Ramos (cell line): ENCODE results near the gene RGR.

Source experiments
- in situ Hi-C: fragments of 300-500 bp; cut with MboI; formaldehyde crosslinking; loops from one replicate; pipeline ENCODE4 v1.14.3; 2022; ENCODE audit warnings: low sequenced_read_pairs; ENCODE audit not compliant: unreplicated experiment

Gene RGR, protein sequence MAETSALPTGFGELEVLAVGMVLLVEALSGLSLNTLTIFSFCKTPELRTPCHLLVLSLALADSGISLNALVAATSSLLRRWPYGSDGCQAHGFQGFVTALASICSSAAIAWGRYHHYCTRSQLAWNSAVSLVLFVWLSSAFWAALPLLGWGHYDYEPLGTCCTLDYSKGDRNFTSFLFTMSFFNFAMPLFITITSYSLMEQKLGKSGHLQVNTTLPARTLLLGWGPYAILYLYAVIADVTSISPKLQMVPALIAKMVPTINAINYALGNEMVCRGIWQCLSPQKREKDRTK

GRCh38 chr10:84244651-84245270, at the start of gene RGR:
RGR (plus strand) TSS chr10:84245053; CDS start chr10:84245091, 38 bp downstream.
- in situ Hi-C loops = no loop called here

- in situ Hi-C loops = no loop called here
These were observed 48.8 kb upstream of the RGR start for GRCh38 chr10:84196083-84196482.

DNA sequence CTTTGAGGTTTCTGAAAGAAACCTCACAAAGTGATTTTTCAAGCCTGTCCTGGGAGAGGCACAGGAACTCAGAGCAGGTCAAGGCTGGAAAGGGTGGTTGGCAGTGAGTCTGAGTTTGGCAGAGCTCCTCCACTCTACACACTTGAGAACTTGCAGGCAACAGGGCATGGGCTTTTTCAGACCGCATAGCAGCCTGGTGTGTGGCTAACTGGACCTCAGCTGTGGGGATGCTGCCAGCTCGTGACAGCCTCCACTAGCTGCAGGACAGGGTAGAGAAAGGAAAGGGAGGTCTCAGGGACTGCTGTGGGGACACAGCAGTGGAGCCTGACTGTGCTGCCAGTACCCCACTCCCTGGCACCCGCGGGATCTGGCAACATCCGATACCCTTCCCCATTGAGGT, 47.9 kb upstream of the RGR start:
- in situ Hi-C loops = no loop called here

DNA sequence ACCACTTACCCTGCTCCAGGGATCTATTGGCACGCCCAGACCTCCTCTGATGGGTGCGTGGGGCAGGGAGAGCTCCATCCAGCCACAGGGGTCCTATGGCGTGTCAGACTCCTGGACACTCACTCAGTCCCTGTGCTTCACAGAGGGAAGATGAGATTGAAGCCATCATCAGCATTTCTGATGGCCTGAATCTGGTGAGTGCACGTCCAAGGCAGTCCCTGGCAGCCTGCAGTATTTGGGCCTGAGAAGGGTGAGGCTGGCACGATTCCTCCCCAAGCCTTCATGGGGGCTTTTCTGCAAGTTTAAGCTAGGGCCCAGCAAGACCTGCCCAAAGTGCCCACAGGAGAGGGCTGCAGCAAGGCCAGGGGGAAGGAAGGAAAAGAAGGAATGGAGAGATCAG, 47.2 kb upstream of the RGR start:
- in situ Hi-C loops = no loop called here

DNA sequence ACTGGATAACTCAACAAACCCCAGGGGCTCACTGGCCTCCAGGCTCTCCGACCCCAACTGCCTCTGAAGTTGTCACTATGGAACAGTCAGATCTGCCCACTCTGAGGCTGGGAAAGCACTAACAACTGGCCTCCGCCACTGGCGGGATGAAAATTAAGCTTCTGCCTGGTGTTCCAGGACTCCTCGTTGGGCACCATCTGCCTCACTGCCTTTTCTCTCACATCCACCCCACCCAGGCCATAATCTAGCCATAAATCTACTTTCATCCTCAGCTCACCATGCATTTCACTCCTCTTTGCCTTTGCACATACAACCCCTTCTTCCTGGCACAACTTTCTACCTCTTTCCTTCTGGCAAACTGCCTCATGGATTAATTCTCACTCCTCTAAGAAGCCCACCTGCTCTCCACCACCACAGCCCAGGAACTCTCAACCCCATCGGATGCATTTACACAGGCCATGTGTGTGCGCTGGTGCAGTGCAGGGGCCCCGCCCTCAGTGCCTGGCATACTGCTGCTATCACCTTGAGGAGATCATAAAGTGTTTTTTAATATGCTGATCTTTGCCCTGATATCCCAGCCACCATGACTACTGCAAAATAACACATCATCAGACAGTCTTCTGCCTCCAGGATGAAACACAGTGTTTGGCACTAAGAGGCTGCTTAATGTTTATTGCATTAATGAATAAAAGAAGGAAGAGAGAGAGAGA, 46.5 kb upstream of the RGR start:
- in situ Hi-C loops = no loop called here

- in situ Hi-C loops = no loop called here
These were observed 44.2 kb upstream of the RGR start for GRCh38 chr10:84200537-84201243.

DNA sequence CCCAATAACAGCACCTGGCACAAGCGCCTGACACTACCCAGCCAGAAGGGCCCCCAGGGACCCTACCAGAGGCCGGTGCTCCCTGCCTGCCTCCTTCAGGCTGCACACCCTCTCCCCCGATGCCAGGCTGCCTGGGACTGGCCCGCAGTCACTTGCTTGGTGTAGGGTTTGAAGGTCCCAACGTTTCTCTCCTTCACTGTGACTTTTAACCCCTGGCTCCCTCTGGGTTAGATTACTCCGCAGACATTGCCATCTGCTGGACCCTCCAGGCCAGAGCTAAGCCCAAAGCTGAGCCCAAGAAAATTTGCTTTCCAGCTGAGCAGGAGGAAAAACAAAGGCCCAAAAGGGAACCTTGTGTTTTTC, 43.6 kb upstream of the RGR start:
- in situ Hi-C loops = no loop called here

GRCh38 chr10:84201682-84202081, 43.2 kb upstream of the RGR start:
- in situ Hi-C loops = no loop called here

- in situ Hi-C loops = no loop called here
These were observed 42.5 kb upstream of the RGR start for GRCh38 chr10:84202349-84202748.

DNA sequence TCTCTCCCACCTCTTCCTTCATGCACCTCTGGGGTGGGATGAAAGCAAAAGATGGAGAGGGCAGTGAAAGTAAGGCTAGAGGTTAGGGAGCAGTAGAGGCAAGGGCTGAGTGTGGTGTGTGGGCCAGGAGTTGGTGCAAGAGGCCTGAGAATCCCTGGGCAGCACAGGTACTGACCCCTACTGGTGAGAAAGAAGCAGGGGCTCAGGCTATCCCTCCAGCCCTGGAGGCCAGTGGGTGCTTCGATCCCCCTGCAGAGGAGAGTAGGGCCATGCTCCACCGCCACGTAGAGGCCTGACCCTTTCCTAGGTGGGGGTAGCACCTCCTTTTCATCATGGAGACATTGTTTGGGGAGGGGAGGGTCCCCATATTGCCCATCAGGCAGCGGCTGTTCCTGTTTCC, 40.7 kb upstream of the RGR start:
- in situ Hi-C loops = no loop called here

DNA sequence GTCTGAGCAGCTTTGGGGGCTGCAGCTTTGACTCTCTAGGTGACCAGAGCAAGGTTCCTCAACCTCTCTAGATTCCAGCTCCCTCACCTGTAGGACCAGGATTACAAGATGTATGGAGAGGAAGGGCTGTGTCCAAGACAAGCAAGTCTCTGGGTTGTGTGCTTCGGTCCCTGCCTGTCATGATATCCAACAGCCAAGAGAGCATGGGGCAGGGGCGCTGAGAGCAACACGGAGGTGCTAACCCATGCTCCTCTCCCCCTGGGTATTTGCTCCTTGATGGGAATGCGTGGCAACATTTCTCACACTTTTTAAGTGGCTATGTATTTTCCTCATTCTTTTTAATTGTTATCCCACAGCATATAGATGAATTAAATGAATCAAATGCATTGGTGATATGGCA, 40.2 kb upstream of the RGR start:
- in situ Hi-C loops = loop anchor here (5.0 kb wide), 1 partner anchor 57 kb away; no protein-coding TSS in a partner anchor

DNA sequence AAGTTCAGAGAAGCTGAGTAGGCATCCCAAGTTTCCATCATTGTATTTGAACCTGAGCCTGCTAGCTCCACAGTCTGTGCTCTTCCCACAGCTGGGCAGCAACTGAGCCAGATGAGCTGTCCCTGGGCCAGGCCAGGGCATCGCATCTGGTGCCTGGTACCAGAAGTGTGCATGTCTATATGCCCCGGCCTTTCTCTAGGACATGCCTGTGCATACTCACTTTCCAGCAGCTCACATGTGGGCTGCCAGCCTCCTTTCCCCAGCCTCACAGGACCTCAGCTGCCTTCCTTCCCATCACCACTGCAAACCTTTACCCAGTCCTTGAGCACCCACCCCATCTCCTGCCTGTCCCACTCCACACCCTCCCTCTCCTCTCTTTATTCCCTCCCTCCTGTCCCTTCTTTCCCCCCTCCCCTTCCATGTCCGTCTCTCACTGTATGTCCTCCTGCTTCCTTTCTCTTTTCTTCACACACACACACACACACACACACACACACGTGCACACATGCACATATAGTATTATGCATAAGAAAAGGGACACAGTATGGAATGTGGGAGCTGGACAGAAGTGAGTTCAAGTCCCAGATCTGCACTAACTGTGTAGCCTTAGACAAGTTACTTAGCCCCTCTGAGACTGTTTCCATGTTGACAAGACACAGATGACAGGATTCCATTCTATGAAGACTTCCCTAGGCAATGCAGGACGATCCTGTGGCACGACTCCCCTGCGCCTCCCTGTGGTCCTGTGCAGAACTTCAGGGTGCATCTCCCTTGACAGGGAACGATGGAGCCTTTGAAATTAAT, 39.6 kb upstream of the RGR start:
- in situ Hi-C loops = loop anchor here (5.0 kb wide), 1 partner anchor 58 kb away; no protein-coding TSS in a partner anchor

DNA sequence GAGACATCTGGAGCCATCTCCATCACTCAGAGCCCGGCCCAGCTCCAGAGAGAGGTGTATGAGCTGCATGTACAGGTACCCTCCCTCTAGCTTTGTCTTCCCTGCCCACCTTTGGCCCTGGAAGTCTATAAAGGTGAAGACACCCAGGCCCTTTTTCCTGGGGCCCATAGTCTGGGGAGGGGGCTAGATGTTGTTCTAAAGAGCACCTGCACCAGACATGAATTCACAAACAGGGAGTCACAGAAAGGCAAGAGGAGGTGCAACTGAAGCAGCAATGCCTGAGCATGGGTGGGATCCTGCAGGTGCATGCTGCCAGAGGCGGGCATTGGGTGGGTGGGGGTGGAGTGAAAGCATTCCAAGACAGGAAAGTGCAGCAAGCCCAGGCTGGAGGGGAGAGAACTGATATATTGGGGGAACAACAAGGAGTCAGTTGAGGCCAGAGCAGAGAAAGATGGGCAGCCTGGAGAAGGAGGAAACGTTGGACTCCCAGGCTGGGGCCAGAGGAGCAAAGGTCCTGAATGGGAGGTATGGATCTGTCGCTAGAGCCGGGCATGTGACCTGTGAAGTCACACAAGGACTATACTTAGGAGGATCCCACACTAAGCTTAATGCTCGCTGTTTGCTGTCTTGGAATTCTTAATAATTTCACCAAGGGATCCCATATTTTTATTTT, 38.9 kb upstream of the RGR start:
- in situ Hi-C loops = loop anchor here (5.0 kb wide), 1 partner anchor 59 kb away; no protein-coding TSS in a partner anchor

GRCh38 chr10:84208023-84208422, 36.8 kb upstream of the RGR start:
- in situ Hi-C loops = loop anchor here (5.0 kb wide), 1 partner anchor 61 kb away; no protein-coding TSS in a partner anchor

GRCh38 chr10:84211566-84211965, 33.3 kb upstream of the RGR start:
- in situ Hi-C loops = no loop called here

DNA sequence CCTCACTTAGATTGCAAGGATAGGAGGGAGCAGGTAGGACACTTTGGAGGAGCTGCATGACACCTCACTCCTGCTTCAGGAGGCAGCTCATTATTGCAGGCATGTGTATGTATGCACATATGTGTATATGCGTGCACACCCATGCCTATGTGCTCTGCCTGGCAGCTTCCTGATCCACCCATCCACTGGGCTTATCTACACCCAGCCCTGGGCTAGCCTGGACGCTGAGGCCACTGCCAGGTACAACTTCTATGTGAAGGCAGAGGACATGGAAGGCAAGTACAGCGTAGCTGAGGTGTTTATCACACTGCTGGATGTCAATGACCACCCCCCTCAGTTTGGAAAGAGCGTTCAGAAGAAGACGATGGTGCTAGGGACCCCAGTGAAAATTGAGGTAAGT, 32.8 kb upstream of the RGR start:
- in situ Hi-C loops = no loop called here

- in situ Hi-C loops = no loop called here
These were observed 31.8 kb upstream of the RGR start for GRCh38 chr10:84213076-84213475.

DNA sequence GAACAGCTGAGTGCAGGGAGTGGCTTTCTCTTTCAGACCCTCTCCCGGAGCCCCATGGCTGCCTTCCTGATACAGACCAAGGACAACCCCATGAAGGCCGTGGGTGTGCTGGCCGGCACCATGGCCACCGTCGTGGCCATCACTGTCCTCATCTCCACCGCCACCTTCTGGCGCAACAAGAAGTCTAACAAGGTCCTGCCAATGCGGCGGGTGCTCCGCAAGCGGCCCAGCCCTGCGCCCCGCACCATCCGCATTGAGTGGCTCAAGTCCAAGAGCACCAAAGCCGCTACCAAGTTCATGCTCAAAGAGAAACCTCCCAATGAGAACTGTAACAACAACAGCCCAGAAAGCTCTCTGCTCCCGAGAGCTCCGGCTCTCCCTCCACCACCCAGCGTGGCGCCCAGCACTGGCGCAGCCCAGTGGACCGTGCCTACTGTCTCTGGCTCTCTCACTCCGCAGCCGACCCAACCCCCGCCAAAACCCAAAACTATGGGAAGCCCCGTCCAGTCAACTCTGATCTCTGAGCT, 30.7 kb upstream of the RGR start:
- in situ Hi-C loops = no loop called here

GRCh38 chr10:84214612-84215235, 30.1 kb upstream of the RGR start:
- in situ Hi-C loops = no loop called here
